Germinal center (tissue), 1 donor: ENCODE results near the gene LRFN2.
A peak's percentile ranks its signal among the peaks of the same experiment; 100 is the strongest.

Experiments used
- DNase-seq: peaks from one replicate; pipeline ENCODE4 v3.0.0; 2012; ENCODE audit warnings: mixed read lengths, low spot score

Gene LRFN2

DNA sequence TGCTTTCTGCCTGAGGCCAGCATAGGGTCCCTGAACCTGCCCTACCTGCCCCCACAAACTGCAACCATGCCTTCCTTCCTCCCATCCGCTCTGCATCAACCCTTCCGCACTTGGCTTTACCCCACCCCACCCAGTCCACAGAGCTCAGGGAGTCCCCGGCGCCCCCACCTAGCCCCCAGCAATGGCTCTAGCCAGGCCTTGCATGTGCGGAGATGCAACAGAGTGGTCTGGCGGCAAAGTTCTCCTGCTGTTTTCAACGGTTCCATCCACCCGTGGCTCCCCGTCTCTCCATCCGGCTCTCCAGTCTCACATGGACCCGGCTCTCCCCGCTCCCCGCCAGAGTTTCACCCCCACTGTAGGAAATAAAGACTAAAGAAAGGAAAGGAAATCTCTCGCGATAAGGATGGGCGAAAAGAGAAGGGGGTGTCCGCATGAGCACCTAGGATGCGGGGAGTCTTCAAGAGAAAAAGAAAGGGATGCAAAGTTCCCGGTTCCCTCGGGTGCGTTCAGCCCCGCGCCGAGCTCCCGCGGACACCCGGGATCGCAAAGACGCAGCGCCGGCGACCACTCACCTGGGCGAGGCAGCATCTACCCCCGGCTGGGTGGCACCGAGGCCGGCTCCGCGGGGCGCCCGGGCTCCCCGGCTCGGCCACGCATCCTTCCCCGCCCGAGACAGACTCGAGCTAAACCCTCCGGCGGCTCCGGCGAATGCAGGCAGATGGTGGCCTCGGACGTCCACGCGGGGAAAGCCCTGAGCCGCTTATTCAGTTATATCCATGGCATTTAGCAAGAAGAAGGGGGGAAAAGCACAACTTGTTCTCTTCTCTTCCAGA lies 579 bp downstream of the LRFN2 start:
- no peak for DNase-seq

DNA sequence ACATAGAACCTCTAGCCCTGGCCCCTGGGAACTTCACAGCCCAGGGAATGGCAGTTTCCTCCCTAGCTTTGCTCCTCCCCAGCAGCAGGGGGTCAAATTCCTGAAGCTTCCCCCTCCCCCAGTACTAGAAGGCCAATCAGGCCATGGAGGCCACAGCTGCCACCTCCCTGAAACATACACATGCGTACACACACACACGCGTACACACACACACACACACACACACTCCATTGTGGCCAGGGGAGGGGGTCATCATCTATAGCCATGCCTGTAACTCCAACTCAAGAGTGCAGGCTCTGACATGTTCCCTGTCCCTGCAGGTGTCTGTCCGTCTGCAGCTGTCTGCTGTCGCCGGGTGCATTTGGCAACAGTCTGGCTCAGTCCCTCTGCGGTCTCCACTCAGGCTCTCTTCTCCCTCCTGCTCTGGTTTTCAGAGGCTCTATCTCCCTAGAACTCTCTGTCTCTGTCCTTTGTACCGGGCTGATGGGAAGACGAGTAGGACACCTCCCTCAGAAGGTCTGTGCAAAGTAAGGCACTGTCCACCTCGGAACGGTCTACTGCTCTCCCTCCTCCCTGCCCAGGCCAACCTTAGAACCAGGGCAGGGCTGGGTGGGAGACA lies 1.4 kb downstream of the LRFN2 start:
- no peak for DNase-seq

DNA sequence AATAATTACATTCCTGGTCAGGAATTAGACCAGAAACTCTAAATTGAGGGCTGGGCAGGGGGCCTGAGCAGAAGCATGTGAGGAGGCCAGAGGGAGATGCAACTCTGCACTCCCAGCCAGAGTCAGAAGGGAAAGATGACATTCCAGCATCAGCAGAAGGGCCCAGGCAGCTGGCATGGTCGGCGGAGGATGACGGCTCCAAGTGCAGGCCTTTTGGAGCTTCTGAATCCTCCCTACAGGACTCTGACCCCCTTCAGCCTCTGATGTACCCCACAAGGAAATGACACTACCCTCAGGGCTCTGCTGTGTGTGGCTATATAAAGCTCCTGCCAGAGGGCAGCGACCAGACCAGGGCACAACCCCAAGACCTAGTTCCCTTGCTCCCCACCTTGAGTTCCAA lies 1.9 kb downstream of the LRFN2 start:
- no peak for DNase-seq

DNA sequence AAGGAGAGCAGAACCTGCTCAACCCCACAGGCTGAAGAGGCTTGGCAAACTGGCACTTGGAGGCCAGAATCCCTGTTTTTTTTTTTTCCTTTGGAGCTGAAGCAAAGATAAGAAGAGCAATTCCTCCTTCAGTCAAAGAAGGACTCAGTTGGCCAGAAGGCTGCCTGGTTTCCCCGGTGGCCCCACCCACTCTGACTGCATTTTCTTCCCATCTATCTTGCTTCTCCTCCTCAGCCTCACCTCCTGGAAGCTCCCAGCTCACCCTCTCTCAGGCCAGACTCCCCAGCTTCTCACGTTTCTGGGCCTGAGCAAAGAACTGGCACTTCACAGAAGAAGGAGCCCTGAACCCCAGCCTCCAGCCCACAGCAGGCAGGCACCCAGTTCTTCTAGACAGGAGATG lies 2.4 kb downstream of the LRFN2 start:
- DNase-seq: no peak

DNA sequence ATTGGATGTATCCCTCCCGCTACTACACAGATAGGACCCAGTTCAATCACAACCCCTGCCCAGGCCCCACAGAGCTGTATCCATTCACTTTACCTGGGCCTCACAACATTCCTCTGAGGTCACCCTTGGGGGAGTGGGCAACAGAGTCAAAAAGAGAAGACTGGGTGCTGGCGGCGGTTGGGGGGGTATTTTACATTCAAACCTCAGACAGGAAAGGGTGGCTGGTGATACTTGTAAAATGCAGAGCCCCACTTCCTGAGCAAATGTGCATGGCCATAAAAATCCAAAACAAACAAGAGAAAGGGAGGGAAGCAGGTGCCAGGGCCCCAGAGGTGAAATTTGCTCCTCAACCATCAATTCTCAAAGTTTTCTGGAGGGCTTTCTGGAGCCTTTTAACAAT lies 3.5 kb downstream of the LRFN2 start:
- DNase-seq: no peak

DNA sequence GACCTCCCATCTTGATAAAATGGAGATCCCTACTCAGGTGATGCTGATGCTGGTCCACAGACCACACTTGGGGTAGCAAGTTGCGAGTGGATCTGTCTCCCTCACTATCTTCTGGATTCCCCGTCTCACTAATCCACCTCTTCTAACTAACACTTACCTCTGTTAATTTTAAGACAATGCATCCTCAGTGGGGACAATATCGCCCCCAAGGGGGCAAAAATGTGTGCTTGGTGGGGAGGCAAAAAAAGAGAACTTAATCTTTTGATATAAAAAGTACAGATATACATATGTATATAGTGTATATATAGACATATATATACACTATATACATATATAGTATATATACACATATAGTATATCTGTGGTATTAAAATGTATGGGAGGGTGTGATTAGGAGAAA lies 4.3 kb downstream of the LRFN2 start:
- no peak for DNase-seq

DNA sequence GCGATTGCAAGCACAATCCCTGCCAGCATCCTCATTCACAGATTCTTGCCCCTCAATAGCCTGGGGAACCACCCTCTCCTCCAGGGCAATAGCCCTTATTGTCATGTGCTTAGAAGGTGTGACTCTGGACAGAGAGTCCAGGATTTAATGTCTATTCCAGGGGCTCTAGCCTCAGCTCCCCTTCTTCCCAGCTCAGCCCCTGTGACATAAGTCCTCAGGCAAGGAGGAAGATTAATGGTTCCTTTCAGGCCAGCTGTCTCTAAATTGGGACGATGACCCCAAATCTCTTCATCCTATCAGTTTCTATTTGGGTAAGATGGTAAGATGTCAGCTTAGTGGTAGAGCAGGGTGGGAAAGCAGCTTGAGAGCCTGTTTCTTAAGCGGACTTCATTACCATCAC lies 8.1 kb downstream of the LRFN2 start:
- no peak for DNase-seq

DNA sequence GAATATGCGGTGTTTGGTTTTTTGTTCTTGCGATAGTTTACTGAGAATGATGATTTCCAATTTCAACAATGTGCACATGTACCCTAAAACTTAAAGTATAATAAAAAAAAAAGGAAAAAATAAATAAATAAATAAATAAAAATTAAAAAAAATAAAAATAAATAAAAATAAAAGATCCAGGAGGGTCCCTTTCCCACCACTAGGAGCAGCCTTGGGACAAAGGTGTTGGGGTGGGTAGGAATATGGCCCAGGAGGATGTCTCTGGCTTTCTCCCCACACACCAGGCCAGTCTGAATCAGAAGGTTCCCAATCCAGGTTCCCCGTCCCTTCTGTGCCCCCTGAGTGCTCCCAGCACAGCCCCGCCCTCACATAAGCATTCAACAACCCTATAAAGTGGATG lies 9.5 kb downstream of the LRFN2 start:
- no peak for DNase-seq

DNA sequence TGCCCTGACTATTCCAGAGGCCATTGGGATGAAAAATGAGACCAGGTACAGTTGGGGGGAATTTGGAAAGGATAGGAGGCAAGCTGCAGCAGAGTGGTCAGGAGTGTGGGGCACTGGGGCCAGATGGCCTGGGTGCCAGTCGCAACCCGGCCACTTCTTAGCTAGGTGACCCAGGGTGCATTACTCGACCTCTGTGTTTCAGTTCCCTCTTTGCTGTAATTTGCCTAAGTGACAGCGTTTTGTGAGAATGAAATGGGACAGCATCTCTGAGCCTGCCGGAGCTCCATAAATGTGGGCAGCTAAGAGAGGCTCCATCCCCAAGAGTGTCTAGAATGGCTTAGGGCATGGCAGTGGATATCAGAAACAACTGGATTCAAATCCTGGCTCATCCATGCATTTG lies 13.9 kb downstream of the LRFN2 start:
- peak; percentile 10 for DNase-seq

DNA sequence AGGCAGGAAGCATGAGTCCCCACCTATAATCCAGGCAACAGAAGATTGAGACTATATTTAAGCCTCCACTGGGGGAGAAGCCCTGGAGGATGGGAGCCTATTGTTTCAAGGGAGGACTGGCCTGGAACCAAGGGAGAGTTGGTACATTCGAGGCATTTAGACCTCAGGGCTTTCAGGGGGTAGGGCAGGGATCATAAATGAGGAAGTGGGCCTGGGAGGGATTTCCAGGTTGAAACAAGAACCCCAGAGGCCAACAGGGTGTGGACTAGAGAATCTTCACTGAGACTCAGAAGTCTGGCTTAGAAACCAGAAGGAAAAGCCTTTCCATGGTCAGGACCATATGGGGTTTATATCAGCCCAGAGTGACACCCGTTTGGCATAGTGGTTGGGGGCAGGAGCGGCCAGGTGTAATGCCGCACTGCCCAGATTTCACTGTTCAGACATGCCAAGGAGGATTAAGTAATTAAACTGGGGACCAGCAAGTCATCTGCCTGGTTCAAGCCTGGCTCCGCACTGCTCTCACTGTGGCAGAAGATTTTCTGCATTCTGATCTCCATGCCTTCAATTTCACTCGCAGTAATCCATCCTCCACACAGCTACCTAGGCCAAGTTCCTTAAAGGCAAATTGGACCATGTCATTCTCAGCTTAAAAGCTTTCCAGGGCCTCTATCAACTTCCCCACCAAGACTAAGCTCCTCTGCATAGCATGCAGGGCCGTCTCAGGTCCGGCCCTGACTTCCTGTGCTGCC lies 17.8 kb downstream of the LRFN2 start:
- no peak for DNase-seq

DNA sequence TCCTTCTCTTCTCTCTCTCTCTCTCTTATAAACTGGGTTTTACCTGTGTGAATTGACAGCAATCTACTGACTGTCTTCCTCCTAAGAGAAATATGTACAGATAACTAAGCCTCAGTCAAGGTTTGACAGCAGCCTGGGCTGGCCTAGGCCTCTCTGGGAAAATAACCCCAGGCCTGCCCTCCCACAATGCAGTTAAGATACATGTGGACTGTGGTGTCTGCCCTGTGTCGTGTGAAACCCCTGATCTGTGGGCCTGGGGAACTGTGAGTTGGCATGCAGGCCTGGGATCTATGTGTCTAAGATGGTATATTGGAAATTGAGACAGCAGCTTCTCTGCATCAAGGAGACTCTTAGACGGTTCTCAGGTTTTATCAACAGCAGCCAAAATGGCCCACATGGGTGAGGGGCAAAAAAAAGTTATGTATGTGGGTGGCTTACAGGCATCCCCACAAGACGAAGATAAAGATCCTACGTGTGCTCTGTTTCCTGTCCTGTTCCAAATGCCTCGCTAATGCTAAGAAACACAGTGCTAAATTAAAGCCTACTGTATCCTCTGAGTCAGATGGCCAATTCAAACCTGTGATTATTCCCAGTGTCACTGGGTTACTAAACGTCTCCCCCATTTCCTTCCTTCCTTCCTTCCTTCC lies 19.0 kb downstream of the LRFN2 start:
- DNase-seq: no peak

DNA sequence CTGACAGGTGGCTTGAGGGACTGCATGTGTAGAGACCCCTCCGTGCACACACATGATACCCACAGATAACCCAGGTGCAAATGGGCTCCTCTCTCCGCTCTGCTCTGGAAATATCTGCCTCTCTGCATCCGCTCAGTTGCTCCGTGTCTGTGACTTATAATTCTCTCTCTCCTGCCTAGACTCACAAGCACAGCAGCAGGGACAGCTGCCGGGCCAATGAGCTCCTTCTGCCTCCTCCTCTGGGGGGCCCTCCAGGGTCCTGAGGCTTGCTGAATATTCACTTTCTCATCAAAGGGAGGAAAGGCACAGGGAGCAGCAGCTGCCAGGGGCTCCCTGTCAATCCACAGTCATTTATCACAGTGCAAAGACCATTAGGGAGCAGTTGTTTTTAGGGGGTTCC lies 24.1 kb downstream of the LRFN2 start:
- DNase-seq: no peak

DNA sequence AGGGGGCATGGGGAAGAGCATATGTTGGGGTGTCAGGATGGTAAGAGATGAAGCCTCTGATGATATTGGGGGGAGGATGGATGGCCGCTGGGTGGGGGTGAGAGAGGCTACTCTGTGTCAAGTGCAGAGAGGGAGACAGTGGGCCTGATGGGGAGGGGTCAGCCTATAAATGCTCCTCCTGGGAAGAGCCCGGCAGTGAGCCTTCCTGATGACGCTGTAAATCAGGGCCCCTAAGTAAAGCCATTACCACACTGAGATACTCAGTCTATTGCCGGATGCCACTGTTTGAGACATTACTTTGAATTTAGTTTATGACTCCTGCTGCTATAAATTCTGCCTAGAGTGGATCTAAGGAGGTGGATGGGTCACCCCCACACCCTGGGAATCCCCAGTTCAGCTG lies 28.1 kb downstream of the LRFN2 start:
- no peak for DNase-seq

DNA sequence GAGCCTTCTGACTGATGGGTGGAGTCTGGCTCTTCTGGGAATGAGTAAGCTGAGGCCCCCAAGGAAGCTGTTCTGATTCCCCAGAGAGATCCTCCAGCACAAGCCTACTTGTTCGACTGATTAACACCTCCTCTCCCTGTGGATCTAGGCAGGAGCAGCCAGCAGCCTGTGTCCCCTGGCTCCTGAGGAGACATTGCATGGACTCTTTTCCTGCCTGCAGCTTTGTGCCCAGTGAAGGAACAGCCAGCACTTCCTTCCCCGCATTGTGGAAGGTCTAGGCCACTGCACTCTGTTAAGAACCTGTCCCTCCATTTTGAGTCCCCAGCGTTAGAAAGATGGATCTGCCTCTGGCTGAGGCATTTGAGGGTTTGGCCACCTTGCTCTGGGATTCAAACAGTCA lies 29.1 kb downstream of the LRFN2 start:
- no peak for DNase-seq

DNA sequence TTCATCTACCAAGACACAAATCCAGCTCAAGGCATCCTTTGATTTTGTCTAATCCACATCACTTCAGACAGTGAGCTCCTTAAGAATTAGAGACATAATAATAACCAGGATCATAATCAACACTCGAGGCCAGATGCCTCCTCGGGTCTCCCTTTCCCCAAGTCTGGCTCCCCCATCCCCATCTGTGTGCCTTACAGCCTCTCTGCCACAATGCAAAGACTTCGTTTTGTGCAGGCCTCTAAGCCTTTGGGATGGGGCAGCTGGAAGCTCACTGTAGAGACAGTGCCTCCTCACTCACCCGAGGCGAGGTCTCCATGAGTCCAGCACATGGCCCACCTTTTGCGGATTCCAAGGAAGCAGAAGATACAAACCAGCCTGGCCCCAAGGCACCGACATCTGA lies 30.3 kb downstream of the LRFN2 start:
- DNase-seq: no peak

DNA sequence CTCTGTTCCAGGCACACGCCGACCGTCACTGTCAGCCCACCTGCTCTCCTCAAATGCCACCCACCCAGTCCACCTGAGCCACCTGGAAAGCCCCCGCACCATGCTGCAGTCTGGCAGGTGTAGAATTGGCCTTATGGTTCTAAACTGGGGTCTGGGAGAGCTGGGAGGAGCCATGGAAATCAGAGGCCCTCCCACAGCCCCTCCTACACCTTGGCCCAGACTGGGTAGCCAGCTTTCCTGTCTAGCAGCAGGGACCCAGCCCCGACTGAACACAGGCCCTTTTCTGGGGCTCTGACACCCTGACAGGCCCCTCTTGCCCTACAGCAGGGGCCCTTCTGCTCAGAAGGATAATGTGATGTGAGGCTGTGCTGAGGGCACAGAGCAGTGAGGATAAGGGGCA lies 31.1 kb downstream of the LRFN2 start:
- no peak for DNase-seq

DNA sequence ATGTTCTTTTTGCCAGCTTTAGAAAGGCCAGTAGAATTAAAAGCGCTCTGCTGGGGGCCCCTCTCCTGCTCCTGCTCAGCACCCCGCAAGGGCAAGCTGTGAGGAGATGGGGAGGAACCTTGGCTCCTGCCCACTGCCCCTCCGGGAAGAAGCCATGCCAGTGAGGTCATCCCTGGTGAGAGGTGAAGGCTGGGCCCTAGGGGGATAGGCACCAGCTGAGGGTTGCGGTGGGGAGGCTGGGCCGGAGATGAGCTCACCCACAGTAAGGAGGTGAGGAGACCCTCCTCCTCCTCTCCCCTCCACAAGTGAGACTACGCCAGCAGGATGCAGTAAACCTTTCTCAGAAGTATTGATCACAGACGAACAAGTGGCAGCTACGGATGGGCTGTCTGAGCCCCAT lies 32.1 kb downstream of the LRFN2 start:
- DNase-seq: no peak

DNA sequence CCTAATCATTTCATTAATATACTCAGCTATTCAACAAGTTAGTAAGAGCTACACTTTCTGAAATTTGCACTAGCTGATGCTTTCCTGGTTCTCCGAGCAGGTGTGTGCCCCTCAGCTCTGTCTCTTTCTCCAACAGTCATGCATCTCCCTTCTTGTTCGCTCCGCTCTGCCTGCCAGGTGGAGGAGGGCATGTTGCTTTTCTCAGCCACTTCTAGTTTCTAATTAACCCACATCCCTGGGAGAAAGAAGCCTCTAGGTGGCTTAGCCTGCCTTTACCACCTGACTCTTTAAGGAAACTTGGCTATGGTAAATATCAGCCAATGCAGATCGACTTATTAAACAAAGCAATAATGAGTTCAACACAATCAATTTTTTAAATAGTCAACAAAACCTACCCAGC lies 34.2 kb downstream of the LRFN2 start:
- DNase-seq: no peak

DNA sequence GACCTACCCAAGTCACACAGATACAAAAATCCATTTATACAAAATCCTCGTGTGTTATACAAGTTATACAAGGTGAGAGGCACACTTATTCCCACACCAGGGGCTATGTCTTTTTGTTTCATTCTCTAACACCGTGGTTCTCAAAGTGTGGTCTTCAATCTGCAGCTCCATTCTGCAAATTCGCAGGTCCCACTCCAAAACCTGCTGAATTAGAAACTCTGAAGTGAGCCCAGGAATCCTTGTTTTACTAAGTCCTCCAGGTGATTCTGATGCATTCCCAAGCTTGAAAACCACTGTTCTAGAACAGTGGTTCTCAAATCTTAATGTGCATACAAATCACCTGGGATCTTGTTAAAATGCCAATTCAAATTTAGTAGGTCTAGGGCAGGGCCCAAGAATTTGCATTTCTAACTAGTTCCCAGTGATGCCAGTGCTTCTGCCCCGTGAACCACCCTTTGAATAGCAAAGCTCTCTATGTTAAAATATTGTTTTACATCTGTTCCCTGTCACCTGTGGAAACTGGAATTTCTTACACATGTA lies 35.1 kb downstream of the LRFN2 start:
- no peak for DNase-seq

DNA sequence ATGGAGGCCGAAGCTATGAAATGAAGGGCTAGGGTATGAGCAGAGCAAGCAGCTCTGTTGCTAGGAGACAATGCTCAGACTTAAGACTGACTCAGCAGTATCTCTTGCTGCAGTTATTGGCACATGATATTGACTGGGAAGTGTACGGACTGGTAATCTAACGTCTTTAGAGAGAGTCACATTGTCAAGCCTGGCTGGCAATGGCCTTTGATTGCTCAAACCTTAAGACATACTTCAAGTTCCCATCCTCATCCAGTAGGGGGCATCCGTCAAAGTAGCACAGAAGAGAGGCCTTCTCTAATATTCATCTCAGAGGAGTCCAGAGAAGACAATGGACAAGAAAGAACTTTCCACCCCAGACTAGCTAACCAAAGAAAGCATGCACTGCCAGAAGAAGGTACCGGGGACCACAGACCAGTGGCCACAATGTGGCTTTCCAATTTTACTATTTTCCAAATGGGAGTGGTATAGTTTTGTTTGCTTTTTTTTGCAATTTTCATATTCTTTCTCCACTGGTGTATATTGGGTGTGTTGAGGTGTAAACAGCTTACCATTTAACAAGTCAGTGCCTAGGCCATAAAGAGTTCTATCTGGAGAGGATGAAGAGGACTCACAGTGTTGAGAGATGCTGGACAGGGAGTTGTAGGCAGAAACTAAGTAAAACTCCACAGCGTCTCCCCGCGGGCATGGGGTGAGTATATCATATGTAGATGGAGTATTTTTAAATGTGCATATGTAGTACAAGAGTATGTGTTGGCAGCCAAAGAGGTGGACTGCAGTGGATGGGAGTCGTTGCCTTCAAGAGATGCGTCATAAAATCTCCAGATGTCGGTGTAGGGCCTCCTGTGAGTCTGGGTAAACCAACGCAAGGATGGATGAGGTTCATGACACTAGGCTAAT lies 36.7 kb downstream of the LRFN2 start:
- peak; percentile 9 for DNase-seq

DNA sequence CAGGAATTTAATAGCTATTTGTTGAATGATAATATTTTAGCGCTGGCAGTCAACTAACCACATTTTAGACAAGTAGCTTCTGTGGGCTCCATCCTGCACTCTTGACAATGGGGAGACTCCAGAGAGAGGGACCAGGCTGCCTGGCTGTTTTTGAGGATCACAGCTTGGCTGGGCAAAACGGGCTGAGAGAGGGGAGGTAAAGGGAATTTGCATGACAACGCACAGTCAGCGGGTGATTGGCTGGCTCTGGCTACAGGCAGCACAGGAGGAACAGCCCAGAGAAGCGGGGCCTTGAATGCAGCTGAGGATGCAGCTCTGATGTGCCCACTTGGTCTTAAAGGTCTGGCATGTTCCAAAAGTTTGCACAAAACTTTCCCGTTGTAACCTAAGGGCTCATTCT lies 41.2 kb downstream of the LRFN2 start:
- DNase-seq: no peak
